AG09309 (cell line): ENCODE data around the gene BMP8B.
"Not testable (repeated sequence)": the region's sequence is repeated elsewhere in the genome, so short reads cannot be mapped to it uniquely, and the experiment has no call there.

ENCODE experiments used
- DNase-seq: peaks from one replicate; pipeline ENCODE4 v3.0.0-alpha.2; 2010; ENCODE audit warnings: low read depth
- H3K4me3 ChIP-seq: 2 replicates; pipeline ENCODE4 v1.5.1; 2011; ENCODE audit warnings: mild to moderate bottlenecking, low read depth, low read length, moderate library complexity; ENCODE audit not compliant: control insufficient read depth
- CTCF ChIP-seq: IDR thresholded peaks from 2 replicates; pipeline ENCODE4 v1.5.1; 2011; ENCODE audit warnings: mild to moderate bottlenecking, low read depth, low read length, inconsistent platforms; ENCODE audit not compliant: insufficient read depth, control insufficient read depth; ENCODE audit errors: missing control alignments

The BMP8B gene

GRCh38 chr1:39795651-39796050 is 7.0 kb upstream of the BMP8B start:
- no peak for DNase-seq
- no peak for TF ChIP-seq CTCF
- no peak overlapping the region for H3K4me3 ChIP-seq

GRCh38 chr1:39791838-39792237 is 3.2 kb upstream of the BMP8B start:
- TF ChIP-seq CTCF: no peak
- H3K4me3 ChIP-seq: no peak overlapping the region
- no peak for DNase-seq

GRCh38 chr1:39789571-39790110 is 976 bp upstream of the BMP8B start:
- no peak for TF ChIP-seq CTCF
- H3K4me3 ChIP-seq: no peak overlapping the region
- DNase-seq: no peak

- no peak overlapping the region for H3K4me3 ChIP-seq
- no peak for DNase-seq
- no peak for TF ChIP-seq CTCF
Measured at GRCh38 chr1:39788426-39788757, 273 bp downstream of the BMP8B start.

- not testable (repeated sequence) for DNase-seq, H3K4me3 ChIP-seq
Measured at GRCh38 chr1:39787964-39788363, 701 bp downstream of the BMP8B start.

GRCh38 chr1:39787468-39787867 is 1.2 kb downstream of the BMP8B start:
- H3K4me3 ChIP-seq: no peak overlapping the region
- TF ChIP-seq CTCF: no peak
- no peak for DNase-seq

GRCh38 chr1:39787108-39787375 is 1.6 kb downstream of the BMP8B start:
- not testable (repeated sequence) for DNase-seq, H3K4me3 ChIP-seq

- H3K4me3 ChIP-seq, DNase-seq: not testable (repeated sequence)
Measured at GRCh38 chr1:39786303-39787107, 2.2 kb downstream of the BMP8B start.

GRCh38 chr1:39782685-39783084 is 6.0 kb downstream of the BMP8B start:
- DNase-seq, H3K4me3 ChIP-seq: not testable (repeated sequence)
